HG03469 (cell line): ENCODE data around the gene RAPGEF5.

Source experiments
- ATAC-seq: cut with Tn5 transposase; IDR thresholded peaks from one replicate; pipeline ENCODE4 v1.9.1; 2021; ENCODE audit warnings: mild to moderate bottlenecking, moderate library complexity, moderate number of reproducible peaks; ENCODE audit not compliant: unreplicated experiment

The RAPGEF5 gene

GRCh38 chr7:22167482-22167881, 189.5 kb downstream of the RAPGEF5 start:
- ATAC-seq, result no peak

GRCh38 chr7:22166928-22167327, 190.0 kb downstream of the RAPGEF5 start:
- no peak for ATAC-seq

GRCh38 chr7:22159341-22159740, 197.6 kb downstream of the RAPGEF5 start:
- no peak for ATAC-seq

DNA sequence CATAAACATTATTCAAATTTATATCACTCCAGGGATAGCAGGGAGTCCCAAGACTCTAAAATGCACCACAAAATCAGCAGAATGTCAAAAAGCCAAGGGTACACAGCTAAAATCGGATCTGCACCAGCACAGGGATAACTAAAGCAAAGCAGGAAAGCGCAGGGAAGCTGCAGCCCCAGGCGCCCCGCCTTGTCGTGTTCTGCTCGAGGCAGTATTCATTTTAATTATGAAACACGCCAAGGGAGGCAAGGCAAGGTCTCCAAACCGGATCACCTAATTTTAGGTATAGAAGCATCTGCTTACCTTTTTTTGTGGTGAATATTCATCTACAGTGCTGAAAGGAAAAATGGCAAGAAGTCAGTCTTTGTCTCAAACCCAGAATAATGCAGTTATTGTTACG, 199.4 kb downstream of the RAPGEF5 start:
- no peak for ATAC-seq

GRCh38 chr7:22156205-22156604, 200.7 kb downstream of the RAPGEF5 start:
- ATAC-seq, result no peak

GRCh38 chr7:22154143-22154529, 202.8 kb downstream of the RAPGEF5 start:
- ATAC-seq, result no peak

DNA sequence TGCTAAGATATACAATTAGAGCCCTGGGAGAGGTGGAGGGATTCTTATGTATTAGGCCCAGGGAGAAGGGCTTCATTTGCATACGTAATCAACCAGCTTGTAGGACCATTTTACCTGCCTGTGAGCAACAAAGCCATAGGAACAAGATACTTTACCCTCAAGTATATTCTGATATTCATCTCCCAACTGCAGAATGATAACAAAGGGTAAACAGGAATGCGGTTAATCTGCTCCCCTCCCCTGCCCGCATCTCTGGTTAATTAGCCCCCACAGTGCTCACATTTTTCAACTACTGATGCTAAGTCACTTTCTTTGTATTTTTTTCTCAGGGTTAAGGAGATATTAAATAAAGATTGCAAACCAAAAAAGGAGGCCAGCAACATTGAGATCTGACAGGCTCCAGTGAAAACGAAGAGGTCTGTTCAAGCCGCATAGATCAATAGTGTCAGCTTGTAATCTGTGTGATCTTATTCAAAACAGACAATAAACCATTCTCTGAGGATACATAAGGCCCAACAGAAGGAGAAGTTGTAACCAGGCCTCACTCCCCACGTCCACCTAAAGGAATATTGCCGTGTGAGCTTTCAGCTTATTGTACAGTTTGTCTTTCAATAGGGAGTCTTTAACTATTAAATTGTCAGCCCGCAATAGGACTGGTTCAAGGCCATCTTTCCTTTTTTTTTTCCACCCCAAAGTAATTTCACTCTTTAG, 203.4 kb downstream of the RAPGEF5 start:
- no peak for ATAC-seq

DNA sequence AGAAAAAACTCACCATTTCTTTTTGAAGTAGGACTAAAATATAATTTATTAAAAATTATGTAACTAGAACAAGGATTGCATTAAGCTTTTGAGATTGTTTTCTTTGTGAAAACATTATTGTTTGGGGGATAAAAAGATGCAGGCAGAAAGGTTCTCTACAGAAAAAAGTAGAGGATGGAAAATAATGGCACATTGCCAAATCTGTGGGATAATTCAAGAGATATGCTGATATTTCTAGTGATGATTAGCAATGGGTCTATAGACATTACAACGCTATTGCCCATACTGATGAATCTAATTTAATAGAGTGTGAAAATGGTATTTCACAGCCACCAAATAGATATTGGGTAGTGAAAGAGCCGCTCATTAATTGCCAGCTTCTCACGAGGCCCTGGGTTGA, 204.3 kb downstream of the RAPGEF5 start:
- ATAC-seq, result no peak

DNA sequence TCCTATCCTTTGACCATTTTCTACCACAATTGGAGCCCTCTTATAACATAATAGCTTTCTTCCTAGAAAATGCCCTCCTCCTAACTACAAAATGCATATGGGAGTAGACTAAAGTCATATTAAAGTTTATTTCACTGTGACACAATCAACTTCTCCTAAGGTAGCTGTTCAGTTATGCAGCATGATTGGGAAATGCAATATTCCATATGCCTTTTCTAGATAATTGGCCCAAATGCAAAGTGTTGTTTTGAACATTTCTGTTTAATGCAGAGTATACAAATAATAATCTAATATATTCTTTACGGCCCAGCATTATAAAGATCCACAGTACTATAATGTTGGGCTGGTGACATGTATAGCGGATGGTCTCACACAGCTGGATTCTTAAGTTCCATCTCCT, 205.1 kb downstream of the RAPGEF5 start:
- no peak for ATAC-seq

DNA sequence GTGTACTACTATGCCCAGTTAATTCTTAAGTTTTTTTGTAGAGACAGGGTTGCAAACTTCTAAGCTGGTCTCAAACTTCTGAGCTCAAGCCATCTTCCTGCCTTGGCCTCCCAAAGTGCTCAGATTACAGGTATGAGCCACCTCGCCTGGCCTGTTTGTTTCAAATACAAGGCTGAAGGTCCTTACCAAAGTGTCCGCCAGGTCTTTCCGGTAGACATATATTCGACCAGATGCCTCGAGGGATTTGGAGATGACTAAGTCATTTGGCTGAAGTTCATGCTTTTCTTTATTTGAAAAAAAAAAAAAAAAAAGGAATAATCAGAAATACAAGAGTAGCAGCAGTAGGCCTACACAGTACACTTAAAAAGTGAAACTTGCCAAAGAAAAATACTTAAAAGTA, 206.7 kb downstream of the RAPGEF5 start:
- no peak for ATAC-seq

DNA sequence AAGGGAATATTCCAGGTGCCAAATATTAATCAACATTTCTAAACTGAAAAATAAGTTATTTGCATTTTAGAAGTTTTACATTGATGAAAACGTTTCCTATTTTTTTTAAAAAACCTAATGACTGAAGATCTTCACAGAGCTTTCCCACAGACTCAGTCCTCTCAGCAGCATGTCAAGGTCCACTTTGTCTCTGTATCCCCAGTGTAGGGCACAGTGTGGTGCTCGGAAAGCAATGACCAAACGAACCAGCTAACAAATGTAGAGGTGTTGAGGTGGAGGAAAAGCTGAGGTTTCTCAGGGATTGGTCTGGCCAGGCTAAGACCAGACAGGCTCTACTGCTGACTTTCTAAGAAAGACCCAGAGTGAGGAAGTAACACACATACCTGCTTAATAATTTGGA, 209.1 kb downstream of the RAPGEF5 start:
- ATAC-seq, result no peak

- ATAC-seq, result no peak
Measured at GRCh38 chr7:22146961-22147512, 209.9 kb downstream of the RAPGEF5 start.

GRCh38 chr7:22144950-22145349, 212.0 kb downstream of the RAPGEF5 start:
- ATAC-seq, result no peak

GRCh38 chr7:22143491-22143890, 213.5 kb downstream of the RAPGEF5 start:
- ATAC-seq, result no peak

DNA sequence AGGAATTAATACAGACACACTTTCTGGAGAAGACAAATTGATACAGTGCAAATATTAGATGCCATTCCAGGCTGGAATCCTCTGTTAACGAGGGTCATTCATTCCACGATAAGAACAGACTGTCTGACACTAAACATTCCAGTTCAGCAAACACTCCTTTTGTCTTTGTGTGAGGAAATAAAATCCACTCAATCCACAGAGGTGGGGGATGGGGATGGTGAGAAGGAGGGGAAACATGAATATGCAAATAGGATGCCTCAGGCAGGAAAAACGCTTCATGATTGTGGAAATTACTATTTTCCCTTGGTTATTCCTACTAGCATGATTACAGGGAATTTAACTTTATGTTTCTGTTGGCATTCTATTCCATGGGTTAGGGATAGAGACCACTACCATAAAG, 214.4 kb downstream of the RAPGEF5 start:
- no peak for ATAC-seq

GRCh38 chr7:22141355-22141754, 215.6 kb downstream of the RAPGEF5 start:
- no peak for ATAC-seq

GRCh38 chr7:22140578-22140977, 216.4 kb downstream of the RAPGEF5 start:
- ATAC-seq, result no peak

GRCh38 chr7:22138886-22139285, 218.1 kb downstream of the RAPGEF5 start:
- ATAC-seq, result no peak

GRCh38 chr7:22138106-22138505, 218.8 kb downstream of the RAPGEF5 start:
- no peak for ATAC-seq

GRCh38 chr7:22137466-22137865, 219.5 kb downstream of the RAPGEF5 start:
- ATAC-seq, result no peak

DNA sequence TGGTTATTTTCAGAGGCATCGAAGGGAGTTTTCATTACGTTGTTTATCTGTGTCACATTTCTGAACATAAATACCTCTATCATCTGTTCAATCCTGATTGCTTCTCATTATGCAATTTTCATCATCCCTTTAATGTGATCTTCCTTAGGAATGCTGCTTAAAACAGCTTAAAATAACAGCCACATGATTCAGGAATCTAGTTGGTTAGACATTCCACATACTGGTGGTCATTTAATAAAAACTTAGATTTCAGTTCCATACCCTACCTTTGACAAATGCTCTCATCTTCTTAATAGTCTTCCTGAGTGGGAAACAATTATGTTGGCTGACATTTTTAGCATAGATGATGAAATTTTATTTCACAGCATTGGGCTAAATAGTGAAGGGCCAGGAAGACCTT, 219.9 kb downstream of the RAPGEF5 start:
- no peak for ATAC-seq

DNA sequence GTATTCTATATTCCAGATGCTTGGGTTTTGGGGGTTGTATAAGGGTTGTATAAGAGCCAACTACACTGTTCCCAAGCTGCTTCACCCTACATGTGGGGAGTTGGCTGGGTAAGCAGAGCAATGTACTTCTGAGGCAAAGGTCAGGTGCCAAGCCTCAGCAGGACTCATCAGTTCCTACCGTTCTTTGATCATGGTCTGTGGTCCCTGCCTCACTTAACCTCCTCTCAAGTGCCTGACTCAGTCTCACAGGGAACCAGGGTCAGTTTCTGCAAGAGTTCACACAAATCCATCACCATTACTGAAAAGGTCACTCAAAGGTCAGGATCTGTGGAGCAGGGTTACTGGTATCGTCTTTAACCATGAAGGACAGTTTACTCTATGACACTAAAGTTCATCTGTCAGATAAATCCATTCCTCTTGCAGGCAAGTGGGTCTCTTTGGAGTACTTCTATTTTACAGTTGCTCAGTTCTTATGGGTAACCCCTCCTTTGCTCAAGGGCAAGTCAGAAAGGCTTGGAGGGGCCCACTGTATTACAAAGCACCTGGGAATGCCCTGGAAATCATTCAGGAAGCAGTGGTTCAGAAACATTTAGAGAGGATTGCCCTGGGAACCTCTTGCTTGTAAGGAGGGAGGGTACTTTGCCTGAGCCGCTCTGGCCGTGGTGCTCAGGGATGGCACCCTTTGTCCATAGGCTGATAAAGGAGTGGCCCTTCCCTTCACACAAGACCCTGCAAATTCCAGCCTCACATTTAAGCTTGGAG, 227.0 kb downstream of the RAPGEF5 start:
- ATAC-seq, result no peak
